ENCODE data around the gene PCDHGA8.

The PCDHGA8 gene

GRCh38 chr5:141359790-141360426 is 32.5 kb upstream of the PCDHGA8 start, which contains the start of gene PCDHGB2:
Gene PCDHGB2 (plus strand): TSS chr5:141359994. CDS start chr5:141360136, 142 bp downstream.
- Histone ChIP-seq H3K9me3 (ENCODE audit: insufficient read depth, low read length) (no peaks in the 10 kb centered on the region), H3K4me1 (ENCODE audit: low read length) (no peaks in the 10 kb centered on the region), H3K27me3 (ENCODE audit: low read depth, low read length) (no peaks in the 10 kb centered on the region), H3K79me2 (ENCODE audit: low read length) (no peaks in the 10 kb centered on the region), H3K4me3 (ENCODE audit: low read length) (peak within 1 kb of the TSS; percentile 74), H3K36me3 (replicated peaks; ENCODE audit: low read depth, low read length) (no peaks in the 10 kb centered on the region), H2AFZ (ENCODE audit: low read depth, low read length) (peak within 1 kb of the TSS; percentile 84), H3K4me2 (ENCODE audit: low read length) (peak within 1 kb of the TSS; percentile 71), H3K9ac (ENCODE audit: low read length) (peak within 1 kb of the TSS; percentile 47; the same call in 1 of the 2 replicates), H4K20me1 (ENCODE audit: insufficient read depth, low read length) (no peaks in the 10 kb centered on the region), H3K27ac (ENCODE audit: low read length) (no peak within 1 kb of the TSS)
- TF ChIP-seq EZH2phosphoT487 (IDR thresholded peaks at IDR 0.05; ENCODE audit: low read depth) (no peak), CTCF (IDR thresholded peaks at IDR 0.05; ENCODE audit: low read depth, low read length) (peak; percentile 53)

- H2AFZ ChIP-seq (ENCODE audit: low read depth, low read length) = no peak overlapping the region; the same call in 1 of the 2 replicates
- no peak overlapping the region for H3K4me2 ChIP-seq (ENCODE audit: low read length)
Observed at GRCh38 chr5:141360685-141361084, 31.7 kb upstream of the PCDHGA8 start.

GRCh38 chr5:141362719-141363118 is 29.7 kb upstream of the PCDHGA8 start:
- H3K4me3 ChIP-seq (ENCODE audit: low read length) = no peak overlapping the region

More at GRCh38 chr5:141360685-141361084, 31.7 kb upstream of the PCDHGA8 start:
- no peaks in the 10 kb centered on the region for H4K20me1 ChIP-seq (ENCODE audit: insufficient read depth, low read length)
- TF ChIP-seq EZH2phosphoT487 (IDR thresholded peaks at IDR 0.05; ENCODE audit: low read depth) (no peak), CTCF (IDR thresholded peaks at IDR 0.05; ENCODE audit: low read depth, low read length) (no peak)
- no peak overlapping the region for H3K27ac ChIP-seq (ENCODE audit: low read length)
- H3K27me3 ChIP-seq (ENCODE audit: low read depth, low read length) = no peaks in the 10 kb centered on the region
- no peaks in the 10 kb centered on the region for H3K4me1 ChIP-seq (ENCODE audit: low read length)
- no peak overlapping the region for H3K9ac ChIP-seq (ENCODE audit: low read length)
- no peaks in the 10 kb centered on the region for H3K36me3 ChIP-seq (replicated peaks; ENCODE audit: low read depth, low read length)
- H3K79me2 ChIP-seq (ENCODE audit: low read length) = no peaks in the 10 kb centered on the region
- no peak overlapping the region for H3K4me3 ChIP-seq (ENCODE audit: low read length)
- no peaks in the 10 kb centered on the region for H3K9me3 ChIP-seq (ENCODE audit: insufficient read depth, low read length)

More at GRCh38 chr5:141362719-141363118, 29.7 kb upstream of the PCDHGA8 start:
- no peaks in the 10 kb centered on the region for H4K20me1 ChIP-seq (ENCODE audit: insufficient read depth, low read length)
- no peaks in the 10 kb centered on the region for H3K27me3 ChIP-seq (ENCODE audit: low read depth, low read length)
- H3K36me3 ChIP-seq (replicated peaks; ENCODE audit: low read depth, low read length) = no peaks in the 10 kb centered on the region
- H2AFZ ChIP-seq (ENCODE audit: low read depth, low read length) = no peak overlapping the region
- H3K4me1 ChIP-seq (ENCODE audit: low read length) = no peaks in the 10 kb centered on the region
- H3K9ac ChIP-seq (ENCODE audit: low read length) = no peak overlapping the region
- no peaks in the 10 kb centered on the region for H3K9me3 ChIP-seq (ENCODE audit: insufficient read depth, low read length)
- no peak overlapping the region for H3K4me2 ChIP-seq (ENCODE audit: low read length)
- no peaks in the 10 kb centered on the region for H3K79me2 ChIP-seq (ENCODE audit: low read length)
- no peak for TF ChIP-seq CTCF (IDR thresholded peaks at IDR 0.05; ENCODE audit: low read depth, low read length)
- TF ChIP-seq EZH2phosphoT487 (IDR thresholded peaks at IDR 0.05; ENCODE audit: low read depth) = no peak
- no peak overlapping the region for H3K27ac ChIP-seq (ENCODE audit: low read length)

Data from OCI-LY3 (cell line).